Fibroblast of pulmonary artery (primary cell): ENCODE data around the gene DHX58.

ENCODE experiments used
- DNase-seq: peaks from one replicate; pipeline ENCODE4 v3.0.0-alpha.2; 2010; ENCODE audit warnings: low read depth
- H3K4me3 ChIP-seq: replicated peaks from 2 replicates; pipeline ENCODE4 v1.5.1; 2011; ENCODE audit warnings: low read depth, mild to moderate bottlenecking, control low read depth, low read length, moderate library complexity
- CTCF ChIP-seq: IDR thresholded peaks from 2 replicates; pipeline ENCODE4 v1.5.1; 2011; ENCODE audit warnings: mild to moderate bottlenecking, control low read depth, low read length, inconsistent platforms; ENCODE audit errors: missing control alignments

DHX58 gene

GRCh38 chr17:42110301-42111264 lies 1.9 kb downstream of the DHX58 start:
- TF ChIP-seq CTCF: no peak
- no peak for DNase-seq
- no peak overlapping the region for H3K4me3 ChIP-seq

- DNase-seq: no peak
- no peak overlapping the region for H3K4me3 ChIP-seq
- TF ChIP-seq CTCF: no peak
Observed at GRCh38 chr17:42109086-42109485, 3.4 kb downstream of the DHX58 start.

GRCh38 chr17:42107597-42108576 lies 4.6 kb downstream of the DHX58 start:
- H3K4me3 ChIP-seq: peak overlapping the region; percentile 17
- no peak for TF ChIP-seq CTCF
- DNase-seq: peak; percentile 35

- no peak overlapping the region for H3K4me3 ChIP-seq
- TF ChIP-seq CTCF: no peak
- no peak for DNase-seq
Observed at GRCh38 chr17:42107124-42107523, 5.4 kb downstream of the DHX58 start.

GRCh38 chr17:42106009-42106408 lies 6.5 kb downstream of the DHX58 start:
- no peak for TF ChIP-seq CTCF
- no peak overlapping the region for H3K4me3 ChIP-seq
- no peak for DNase-seq

- no peak overlapping the region for H3K4me3 ChIP-seq
- TF ChIP-seq CTCF: no peak
- no peak for DNase-seq
Observed at GRCh38 chr17:42104264-42104663, 8.2 kb downstream of the DHX58 start.
